ENCODE measurements around the gene VRK3.

DNA sequence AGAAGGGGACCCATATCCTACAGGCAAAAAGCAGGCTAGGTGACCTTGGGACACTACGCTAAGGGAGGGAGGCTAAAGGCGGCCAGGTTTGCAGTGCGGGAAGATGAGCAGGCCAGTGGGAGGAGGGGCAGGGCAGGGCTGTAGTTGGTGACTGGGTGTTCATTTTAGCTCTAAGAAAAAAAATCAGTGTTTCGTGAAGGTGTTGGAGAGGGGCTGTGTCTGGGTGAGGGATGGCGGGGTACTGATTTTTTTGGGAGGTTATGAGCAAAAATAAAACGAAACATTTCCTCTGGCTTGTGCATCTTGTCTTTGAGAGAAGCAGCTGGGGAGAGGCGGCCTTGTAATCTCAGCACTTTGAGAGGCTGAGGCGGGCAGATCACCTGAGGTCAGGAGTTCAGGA is 91.5 kb downstream of the VRK3 start:
- TF ChIP-seq, protein P1, sequence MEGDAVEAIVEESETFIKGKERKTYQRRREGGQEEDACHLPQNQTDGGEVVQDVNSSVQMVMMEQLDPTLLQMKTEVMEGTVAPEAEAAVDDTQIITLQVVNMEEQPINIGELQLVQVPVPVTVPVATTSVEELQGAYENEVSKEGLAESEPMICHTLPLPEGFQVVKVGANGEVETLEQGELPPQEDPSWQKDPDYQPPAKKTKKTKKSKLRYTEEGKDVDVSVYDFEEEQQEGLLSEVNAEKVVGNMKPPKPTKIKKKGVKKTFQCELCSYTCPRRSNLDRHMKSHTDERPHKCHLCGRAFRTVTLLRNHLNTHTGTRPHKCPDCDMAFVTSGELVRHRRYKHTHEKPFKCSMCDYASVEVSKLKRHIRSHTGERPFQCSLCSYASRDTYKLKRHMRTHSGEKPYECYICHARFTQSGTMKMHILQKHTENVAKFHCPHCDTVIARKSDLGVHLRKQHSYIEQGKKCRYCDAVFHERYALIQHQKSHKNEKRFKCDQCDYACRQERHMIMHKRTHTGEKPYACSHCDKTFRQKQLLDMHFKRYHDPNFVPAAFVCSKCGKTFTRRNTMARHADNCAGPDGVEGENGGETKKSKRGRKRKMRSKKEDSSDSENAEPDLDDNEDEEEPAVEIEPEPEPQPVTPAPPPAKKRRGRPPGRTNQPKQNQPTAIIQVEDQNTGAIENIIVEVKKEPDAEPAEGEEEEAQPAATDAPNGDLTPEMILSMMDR (conservative IDR thresholded peaks at IDR 0.05; ENCODE audit: low read depth, low read length): no peak
- TF ChIP-seq EZH2 (IDR thresholded peaks at IDR 0.05; ENCODE audit: borderline replicate concordance, low read depth, low read length, poor library complexity, severe bottlenecking): no peak

Data from A673 (cell line).